H1 (cell line): ENCODE results near the gene ENKD1. TPM values are rescaled to one million over a fixed set of nuclear protein-coding genes. Genes with fewer than 3 reads are reported as not detected.
A peak's percentile ranks its signal among the peaks of the same experiment; 100 is the strongest.

Experiments used
- ASH2L ChIP-seq: fragments of 200-600, 300-600 bp; sonication (generic); IDR thresholded peaks from one replicate; pipeline ENCODE4 v1.7.1; 2017; ENCODE audit warnings: low read length
- BACH1 ChIP-seq: IDR thresholded peaks from 2 replicates; pipeline ENCODE4 v1.6.1; 2012; ENCODE audit warnings: low read length, improper control_type of control experiment
- CEBPB ChIP-seq: IDR thresholded peaks from 2 replicates; pipeline ENCODE4 v1.6.1; 2012; ENCODE audit warnings: low read depth, low read length
- CHD7 ChIP-seq: fragments of 300-600 bp; sonication (generic); IDR thresholded peaks from 2 replicates; pipeline ENCODE4 v1.7.1; 2012; ENCODE audit warnings: low read length, moderate library complexity, mild to moderate bottlenecking, inconsistent platforms; ENCODE audit not compliant: insufficient replicate concordance
- EGR1 ChIP-seq: IDR thresholded peaks from 2 replicates; pipeline ENCODE4 v1.6.1; 2011; ENCODE audit warnings: low read depth, low read length, borderline replicate concordance
- HDAC2 ChIP-seq, 2 experiments: fragments of 300-600 bp in 1 of 2; sonication (generic) in 1 of 2; IDR thresholded peaks; 2 replicates each; pipeline ENCODE4 v1.6.1; 2011 to 2012; ENCODE audit warnings: low read depth in 2 of 2, low read length in 2 of 2, mild to moderate bottlenecking in 2 of 2, moderate library complexity in 2 of 2, borderline replicate concordance in 1 of 2, inconsistent platforms in 1 of 2
- MAFK ChIP-seq: IDR thresholded peaks from 2 replicates; pipeline ENCODE4 v1.6.1; 2012; ENCODE audit warnings: low read depth, mild to moderate bottlenecking, improper control_type of control experiment, low read length
- RAD21 ChIP-seq, 2 experiments: IDR thresholded peaks in 1 of 2; conservative IDR thresholded peaks in 1 of 2; 2 replicates each; pipeline ENCODE4 v1.6.1; 2011; ENCODE audit warnings: low read depth in 2 of 2, low read length in 2 of 2, improper control_type of control experiment in 1 of 2, inconsistent platforms in 1 of 2, mild to moderate bottlenecking in 1 of 2, moderate library complexity in 1 of 2
- RXRA ChIP-seq: IDR thresholded peaks from 2 replicates; pipeline ENCODE4 v1.6.1; 2011; ENCODE audit warnings: low read depth, mild to moderate bottlenecking, low read length, moderate library complexity; ENCODE audit not compliant: insufficient read depth
- SAP30 ChIP-seq: fragments of 300-600 bp; sonication (generic); IDR thresholded peaks from 2 replicates; pipeline ENCODE4 v1.7.1; 2012; ENCODE audit warnings: low read length, moderate library complexity, mild to moderate bottlenecking, inconsistent platforms; ENCODE audit not compliant: insufficient read depth, insufficient replicate concordance
- TAF7 ChIP-seq: optimal IDR thresholded peaks from 2 replicates; pipeline ENCODE3; 2011; ENCODE audit warnings: low read depth, mild to moderate bottlenecking, inconsistent platforms, low read length, moderate library complexity, borderline replicate concordance
- polyA plus RNA-seq, 7 experiments: library from polyadenylated mRNA; depleted of rRNA in 3 of 7; stranded (reverse) in 5 of 7; unstranded in 2 of 7; fragments of >200 nt in 5 of 7; fragments of 200-250 nt in 2 of 7; gene quantifications; 1 replicate in 5 of 7; 2 replicates in 1 of 7; 4 replicates in 1 of 7; pipeline versions ENCODE4 v1.2.1 to v1.2.3, GENCODE V29; 2011 to 2013; ENCODE audit warnings: missing spikeins in 2 of 7, mixed read lengths in 2 of 7
- total RNA-seq: library from RNA; stranded (reverse); fragmentation: NEBNext Ultra II Directional; extraction: Animal tissue kit (Norgen Biotek cat#: 25700); gene quantifications from 2 replicates; pipeline ENCODE4 v1.2.1, GENCODE V29; 2021

ENKD1 gene
- total and polyA plus RNA-seq, 2 of the 8 experiments (the other 6 are each of a cell fraction or from before 2014, with no cell fraction given), result 12.9 to 16.1 TPM

GRCh38 chr16:67666032-67666551, 458 bp downstream of the ENKD1 start (continued):
- no peak for TF ChIP-seq MAFK
- no peak for TF ChIP-seq EGR1
- no peak for TF ChIP-seq SAP30
- TF ChIP-seq CHD7, result no peak
- no peak for TF ChIP-seq RXRA
- TF ChIP-seq CEBPB, result no peak
- no peak for TF ChIP-seq HDAC2 (IDR thresholded peaks at IDR 0.05; ENCODE audit: borderline replicate concordance in 1 of 2, low read depth in 2 of 2, low read length in 2 of 2)
- TF ChIP-seq BACH1, result no peak
- TF ChIP-seq TAF7, result no peak
- TF ChIP-seq ASH2L, result peak; percentile 43
- TF ChIP-seq RAD21 (IDR thresholded peaks at IDR 0.05 in 1 of 2, conservative IDR thresholded peaks at IDR 0.05 in 1 of 2; ENCODE audit: low read depth in 2 of 2, low read length in 2 of 2), result no peak
